ENCODE results near the gene MAGI1.

- TF ChIP-seq, protein P1, sequence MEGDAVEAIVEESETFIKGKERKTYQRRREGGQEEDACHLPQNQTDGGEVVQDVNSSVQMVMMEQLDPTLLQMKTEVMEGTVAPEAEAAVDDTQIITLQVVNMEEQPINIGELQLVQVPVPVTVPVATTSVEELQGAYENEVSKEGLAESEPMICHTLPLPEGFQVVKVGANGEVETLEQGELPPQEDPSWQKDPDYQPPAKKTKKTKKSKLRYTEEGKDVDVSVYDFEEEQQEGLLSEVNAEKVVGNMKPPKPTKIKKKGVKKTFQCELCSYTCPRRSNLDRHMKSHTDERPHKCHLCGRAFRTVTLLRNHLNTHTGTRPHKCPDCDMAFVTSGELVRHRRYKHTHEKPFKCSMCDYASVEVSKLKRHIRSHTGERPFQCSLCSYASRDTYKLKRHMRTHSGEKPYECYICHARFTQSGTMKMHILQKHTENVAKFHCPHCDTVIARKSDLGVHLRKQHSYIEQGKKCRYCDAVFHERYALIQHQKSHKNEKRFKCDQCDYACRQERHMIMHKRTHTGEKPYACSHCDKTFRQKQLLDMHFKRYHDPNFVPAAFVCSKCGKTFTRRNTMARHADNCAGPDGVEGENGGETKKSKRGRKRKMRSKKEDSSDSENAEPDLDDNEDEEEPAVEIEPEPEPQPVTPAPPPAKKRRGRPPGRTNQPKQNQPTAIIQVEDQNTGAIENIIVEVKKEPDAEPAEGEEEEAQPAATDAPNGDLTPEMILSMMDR (IDR thresholded peaks at IDR 0.05), result no peak
- no peak for TF ChIP-seq POLR2AphosphoS5 (IDR thresholded peaks at IDR 0.05)
These were observed 400.4 kb downstream of the MAGI1 start for GRCh38 chr3:65638301-65638700.

All from prostate gland (tissue), 2 donors.